ENCODE data around the gene BANP.
A peak's percentile ranks its signal among the peaks of the same experiment; 100 is the strongest.
"Not testable (repeated sequence)": the region's sequence is repeated elsewhere in the genome, so short reads cannot be mapped to it uniquely, and the experiment has no call there.

The BANP gene

GRCh38 chr16:87966685-87967185 is 15.5 kb downstream of the BANP start:
- DNase-seq, result no peak

GRCh38 chr16:87968541-87968940 is 17.3 kb downstream of the BANP start:
- no peak for DNase-seq

GRCh38 chr16:87970186-87970585 is 19.0 kb downstream of the BANP start:
- no peak for DNase-seq

- no peak for DNase-seq
Observed at GRCh38 chr16:87971933-87972332, 20.7 kb downstream of the BANP start.

GRCh38 chr16:87973717-87974116 is 22.5 kb downstream of the BANP start:
- DNase-seq, result no peak

GRCh38 chr16:87974178-87974577 is 22.9 kb downstream of the BANP start:
- no peak for DNase-seq

GRCh38 chr16:87976665-87977064 is 25.4 kb downstream of the BANP start:
- no peak for DNase-seq

GRCh38 chr16:87978127-87978526 is 26.9 kb downstream of the BANP start:
- no peak for DNase-seq

GRCh38 chr16:87979352-87979751 is 28.1 kb downstream of the BANP start:
- DNase-seq, result no peak

- DNase-seq, result not testable (repeated sequence)
Observed at GRCh38 chr16:87979911-87980630, 28.8 kb downstream of the BANP start.

GRCh38 chr16:87981376-87981775 is 30.1 kb downstream of the BANP start:
- DNase-seq, result not testable (repeated sequence)

- no peak for DNase-seq
Observed at GRCh38 chr16:87982581-87983041, 31.4 kb downstream of the BANP start.

- peak in 1 of 2 experiments; percentile 9 for DNase-seq
Observed at GRCh38 chr16:87983072-87983736, 32.0 kb downstream of the BANP start.

GRCh38 chr16:87983737-87984097 is 32.5 kb downstream of the BANP start:
- not testable (repeated sequence) for DNase-seq

- DNase-seq, result not testable (repeated sequence)
Observed at GRCh38 chr16:87984180-87984579, 32.9 kb downstream of the BANP start.

- DNase-seq, result no peak
Observed at GRCh38 chr16:87984632-87985267, 33.5 kb downstream of the BANP start.

GRCh38 chr16:87985493-87985892 is 34.3 kb downstream of the BANP start:
- not testable (repeated sequence) for DNase-seq

- not testable (repeated sequence) for DNase-seq
Observed at GRCh38 chr16:87986361-87986849, 35.2 kb downstream of the BANP start.

GRCh38 chr16:87988596-87988995 is 37.4 kb downstream of the BANP start:
- not testable (repeated sequence) for DNase-seq

- not testable (repeated sequence) for DNase-seq
Observed at GRCh38 chr16:87990254-87990653, 39.0 kb downstream of the BANP start.

GRCh38 chr16:87992142-87992541 is 40.9 kb downstream of the BANP start:
- DNase-seq, result not testable (repeated sequence)

GRCh38 chr16:87993901-87994300 is 42.7 kb downstream of the BANP start:
- no peak for DNase-seq

GRCh38 chr16:87995644-87996043 is 44.4 kb downstream of the BANP start:
- DNase-seq, result no peak

Measured in NCI-H2081 (cell line).